Measurements from ENCODE around the gene GIT2.

GRCh38 chr12:109880938-109881337 is 115.2 kb downstream of the GIT2 start:
- TF ChIP-seq POLR2A (IDR thresholded peaks at IDR 0.05) (no peak), CTCF (IDR thresholded peaks at IDR 0.05) (no peak)

Data from esophagus squamous epithelium (tissue), 4 donors.